Esophagus squamous epithelium (tissue), 5 donors: ENCODE data around the gene DAZAP1. TPM values are rescaled to one million over a fixed set of nuclear protein-coding genes. Genes with fewer than 3 reads are reported as not detected.
"Not testable (repeated sequence)": the region's sequence is repeated elsewhere in the genome, so short reads cannot be mapped to it uniquely, and the experiment has no call there.

Source experiments
- DNase-seq: peaks from one replicate; lab custom pipeline; 2025; lab: John Stamatoyannopoulos, UW
- H3K27ac ChIP-seq, 4 donors: fragments of 200-600 bp; sonication (generic); one replicate each; pipeline ENCODE4 v1.5.1; 2016 to 2019; ENCODE audit warnings: mild to moderate bottlenecking in 1 of 4
- H3K27me3 ChIP-seq, 4 donors: fragments of 200-600 bp; sonication (generic); 1 replicate in 3 of 4; 2 replicates in 1 of 4; pipeline versions ENCODE4 v1.5.1 to v1.6.0; 2017 to 2021; ENCODE audit warnings: antibody characterized with exemption in 1 of 4
- H3K36me3 ChIP-seq, 3 donors: fragments of 200-600 bp; sonication (generic); one replicate each; pipeline ENCODE4 v1.5.1; 2016 to 2019
- H3K4me1 ChIP-seq, 3 donors: fragments of 200-600 bp; sonication (generic); one replicate each; pipeline ENCODE4 v1.5.1; 2017 to 2019
- H3K4me3 ChIP-seq, 4 donors: fragments of 200-600 bp; sonication (generic); 1 replicate in 3 of 4; 2 replicates in 1 of 4; pipeline ENCODE4 v1.5.1; 2016 to 2019; ENCODE audit warnings: mild to moderate bottlenecking in 2 of 4, moderate library complexity in 1 of 4
- H3K9me3 ChIP-seq, 3 donors: fragments of 200-600 bp; sonication (generic); one replicate each; pipeline ENCODE4 v1.5.1; 2016 to 2019
- POLR2A ChIP-seq, 4 donors: fragments of 450-650 bp; IDR thresholded peaks; one replicate each; pipeline ENCODE4 v1.6.1; 2017; ENCODE audit warnings: antibody characterized with exemption in 4 of 4, mild to moderate bottlenecking in 4 of 4, moderate library complexity in 3 of 4
- WGBS, 2 donors: methylation state at CpG; one replicate each; pipeline ENCODE4 v1.1.5; 2018; 5-methylcytosine and 5-hydroxymethylcytosine counted together
- intact Hi-C: fragments of 100-400 bp; cut with DNase I; formaldehyde crosslinking; loops from one replicate; pipeline ENCODE4 v1.15.0; 2022
- total RNA-seq, 4 donors: library from RNA; depleted of rRNA; stranded (reverse); fragments of >200 nt; gene quantifications; one replicate each; pipeline ENCODE4 v1.1.0, GENCODE V29; 2016
- TF ChIP-seq, protein P1 (sequence below), 6 experiments: fragments of 450-650 bp in 4 of 6; fragments of 200-600 bp in 2 of 6; sonication (generic) in 2 of 6; IDR thresholded peaks; one replicate each; pipeline ENCODE4 v1.5.1; 2016 to 2019; ENCODE audit warnings: antibody characterized with exemption in 6 of 6, mild to moderate bottlenecking in 4 of 6, moderate library complexity in 4 of 6
- donor health status: DM: yes; HTN: yes; CAD: no.

DAZAP1 gene
- total RNA-seq, 4 donors from 2014 or later: 60.2 to 76.0 (median 69.0) TPM

DNA sequence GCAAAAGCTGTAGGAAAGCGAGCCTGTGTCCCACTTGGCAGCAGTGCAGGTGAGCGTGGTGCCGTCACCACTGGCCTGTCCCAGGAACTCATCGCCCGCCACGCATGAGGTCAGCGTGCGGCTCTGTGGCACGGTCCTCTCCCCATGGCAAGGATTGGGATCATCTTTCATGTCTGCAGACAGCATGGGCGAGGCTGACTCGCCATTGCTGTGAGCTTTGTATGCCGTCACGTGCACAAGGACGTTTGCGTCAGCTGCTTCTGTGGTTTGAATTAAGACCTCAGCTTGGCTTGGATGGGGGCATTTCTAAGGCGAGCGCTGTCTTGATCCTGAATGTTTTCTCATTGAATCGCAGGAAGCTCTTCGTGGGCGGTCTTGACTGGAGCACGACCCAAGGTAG, 9.8 kb downstream of the DAZAP1 start:
- Histone ChIP-seq H3K9me3 (no peaks in the 10 kb centered on the region), H3K36me3 (peaks cover 25 to 70% (median 27%) of the 10 kb centered on the region in 3 donors), H3K4me1 (peaks cover 47 to 69% (median 48%) of the 10 kb centered on the region in 3 donors), H3K27me3 (no peaks in the 10 kb centered on the region), H3K4me3 (no peak overlapping the region), H3K27ac (peak overlapping the region; percentile 5 to 98 (median 89))
- DNase-seq: no peak
- WGBS, 2 donors: 61 to 67% methylated on average over 10 to 20 of the region's 21 CpGs
- TF ChIP-seq, protein P1, sequence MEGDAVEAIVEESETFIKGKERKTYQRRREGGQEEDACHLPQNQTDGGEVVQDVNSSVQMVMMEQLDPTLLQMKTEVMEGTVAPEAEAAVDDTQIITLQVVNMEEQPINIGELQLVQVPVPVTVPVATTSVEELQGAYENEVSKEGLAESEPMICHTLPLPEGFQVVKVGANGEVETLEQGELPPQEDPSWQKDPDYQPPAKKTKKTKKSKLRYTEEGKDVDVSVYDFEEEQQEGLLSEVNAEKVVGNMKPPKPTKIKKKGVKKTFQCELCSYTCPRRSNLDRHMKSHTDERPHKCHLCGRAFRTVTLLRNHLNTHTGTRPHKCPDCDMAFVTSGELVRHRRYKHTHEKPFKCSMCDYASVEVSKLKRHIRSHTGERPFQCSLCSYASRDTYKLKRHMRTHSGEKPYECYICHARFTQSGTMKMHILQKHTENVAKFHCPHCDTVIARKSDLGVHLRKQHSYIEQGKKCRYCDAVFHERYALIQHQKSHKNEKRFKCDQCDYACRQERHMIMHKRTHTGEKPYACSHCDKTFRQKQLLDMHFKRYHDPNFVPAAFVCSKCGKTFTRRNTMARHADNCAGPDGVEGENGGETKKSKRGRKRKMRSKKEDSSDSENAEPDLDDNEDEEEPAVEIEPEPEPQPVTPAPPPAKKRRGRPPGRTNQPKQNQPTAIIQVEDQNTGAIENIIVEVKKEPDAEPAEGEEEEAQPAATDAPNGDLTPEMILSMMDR (IDR thresholded peaks at IDR 0.05): no peak
- no peak for TF ChIP-seq POLR2A (IDR thresholded peaks at IDR 0.05)
- intact Hi-C loops: no loop called here

GRCh38 chr19:1417681-1418495, 10.5 kb downstream of the DAZAP1 start:
- WGBS, 2 donors: 80 to 81% methylated on average over 19 to 29 of the region's 30 CpGs
- peaks cover 40 to 62% (median 42%) of the 10 kb centered on the region in 3 donors for H3K4me1 ChIP-seq
- H3K9me3 ChIP-seq: no peaks in the 10 kb centered on the region
- H3K36me3 ChIP-seq: peaks cover 33 to 70% (median 35%) of the 10 kb centered on the region in 3 donors
- H3K27ac ChIP-seq: peak overlapping the region; percentile 5 to 98 (median 56)
- DNase-seq: no peak
- no peaks in the 10 kb centered on the region for H3K27me3 ChIP-seq
- TF ChIP-seq, protein P1 (IDR thresholded peaks at IDR 0.05): no peak
- no peak for TF ChIP-seq POLR2A (IDR thresholded peaks at IDR 0.05)
- intact Hi-C loops: no loop called here
- no peak overlapping the region for H3K4me3 ChIP-seq

DNA sequence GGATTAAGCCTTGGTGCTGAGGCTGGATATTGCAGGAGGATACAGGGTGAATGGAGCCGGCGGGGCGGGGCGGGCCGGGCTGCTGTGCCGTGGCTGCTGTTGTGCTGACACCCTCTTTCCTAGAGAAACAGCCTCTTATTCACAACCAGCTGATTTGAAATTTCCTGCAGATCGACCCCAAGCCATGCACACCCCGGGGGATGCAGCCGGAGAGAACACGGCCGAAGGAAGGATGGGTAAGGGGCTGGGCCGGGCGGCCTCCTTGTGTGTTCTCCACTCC, 11.1 kb downstream of the DAZAP1 start:
- no peak for TF ChIP-seq POLR2A (IDR thresholded peaks at IDR 0.05)
- TF ChIP-seq, protein P1 (IDR thresholded peaks at IDR 0.05): no peak
- Histone ChIP-seq H3K4me3 (no peak overlapping the region), H3K27ac (no peak overlapping the region), H3K27me3 (no peaks in the 10 kb centered on the region), H3K9me3 (no peaks in the 10 kb centered on the region), H3K36me3 (peaks cover 38 to 70% (median 40%) of the 10 kb centered on the region in 3 donors), H3K4me1 (peaks cover 36 to 58% (median 37%) of the 10 kb centered on the region in 3 donors)
- 65 to 100% methylated on average over 2 to 6 of the region's 13 CpGs for WGBS, 2 donors
- no peak for DNase-seq
- intact Hi-C loops: no loop called here

DNA sequence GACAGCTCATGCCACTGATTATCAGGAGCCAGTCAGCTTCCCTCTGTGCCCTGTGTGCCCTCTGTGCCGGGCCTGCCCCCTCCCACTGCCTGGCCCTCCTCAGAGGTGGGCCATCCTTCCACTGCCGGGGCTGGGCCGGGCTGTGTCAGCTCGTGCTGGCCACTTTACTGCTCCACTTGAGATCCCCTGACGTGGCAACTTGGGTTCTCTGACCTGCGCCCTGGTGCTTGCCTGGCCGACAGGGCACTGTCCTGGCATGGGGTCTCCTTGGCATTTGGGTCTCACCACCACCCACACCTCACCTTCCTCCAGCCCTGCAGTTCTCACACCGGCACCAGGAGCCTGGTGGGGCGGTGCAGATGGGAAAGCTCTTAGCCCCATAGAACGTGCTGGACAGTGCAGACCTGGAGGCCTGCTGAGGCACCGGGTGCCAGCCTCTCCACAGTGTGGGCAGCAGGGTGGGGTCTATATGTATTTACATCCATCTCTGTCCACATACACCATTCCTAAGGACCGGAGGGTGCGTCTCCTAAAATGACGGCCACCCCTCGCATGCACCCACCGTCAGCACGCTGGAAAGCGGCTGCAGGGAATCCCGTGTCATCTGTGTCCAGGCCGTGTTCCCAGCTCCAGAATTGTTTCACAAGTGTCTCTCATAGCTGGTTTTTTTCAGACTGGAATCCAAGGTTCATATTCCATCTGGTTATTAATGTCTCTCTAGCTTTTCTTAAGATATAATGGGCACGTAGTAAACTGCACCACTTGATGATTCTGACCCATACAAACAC, 11.8 kb downstream of the DAZAP1 start:
- H3K27me3 ChIP-seq: no peaks in the 10 kb centered on the region
- peaks cover 41 to 72% (median 47%) of the 10 kb centered on the region in 3 donors for H3K36me3 ChIP-seq
- TF ChIP-seq POLR2A (IDR thresholded peaks at IDR 0.05): no peak
- TF ChIP-seq, protein P1 (IDR thresholded peaks at IDR 0.05): no peak
- peaks cover 32 to 58% (median 34%) of the 10 kb centered on the region in 3 donors for H3K4me1 ChIP-seq
- DNase-seq: no peak
- H3K27ac ChIP-seq: no peak overlapping the region
- WGBS, 2 donors: 78 to 85% methylated on average over 15 to 18 of the region's 21 CpGs
- H3K9me3 ChIP-seq: no peaks in the 10 kb centered on the region
- intact Hi-C loops: no loop called here
- no peak overlapping the region for H3K4me3 ChIP-seq

DNA sequence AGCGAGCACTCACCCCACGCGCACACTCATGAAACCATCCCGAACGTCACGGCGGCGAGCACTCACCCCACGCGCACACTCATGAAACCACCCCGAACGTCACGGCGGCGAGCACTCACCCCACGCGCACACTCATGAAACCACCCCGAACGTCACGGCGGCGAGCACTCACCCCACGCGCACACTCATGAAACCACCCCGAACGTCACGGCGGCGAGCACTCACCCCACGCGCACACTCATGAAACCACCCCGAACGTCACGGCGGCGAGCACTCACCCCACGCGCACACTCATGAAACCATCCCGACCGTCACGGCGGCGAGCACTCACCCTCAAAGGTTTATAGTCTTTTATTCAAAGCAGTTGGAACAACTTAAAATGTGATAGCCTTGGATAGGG, 12.7 kb downstream of the DAZAP1 start:
- H3K27me3 ChIP-seq, H3K27ac ChIP-seq, DNase-seq, intact Hi-C loops, H3K4me3 ChIP-seq, H3K9me3 ChIP-seq: not testable (repeated sequence)
- 100% methylated on average over 2 of the region's 43 CpGs; no CpG with 5 or more reads in 1 of the 2 donors for WGBS, 2 donors
- H3K36me3 ChIP-seq: peaks cover 41 to 81% (median 47%) of the 10 kb centered on the region in 3 donors
- H3K4me1 ChIP-seq: peaks cover 27 to 58% (median 31%) of the 10 kb centered on the region in 3 donors
